Transverse colon (tissue), 4 donors: ENCODE data around the gene KLHL1.

Source experiments
- EP300 ChIP-seq: sonication (generic); formaldehyde crosslinking; IDR thresholded peaks from one replicate; pipeline ENCODE4 v1.6.1; 2017; ENCODE audit warnings: antibody characterized with exemption, low read depth
- POLR2A ChIP-seq: fragments of 450-650 bp; IDR thresholded peaks from one replicate; pipeline ENCODE4 v1.6.1; 2016; ENCODE audit warnings: antibody characterized with exemption, mild to moderate bottlenecking, moderate library complexity
- POLR2AphosphoS5 ChIP-seq, 3 donors: sonication (generic); formaldehyde crosslinking; IDR thresholded peaks; one replicate each; pipeline ENCODE4 v1.6.1; 2016; ENCODE audit warnings: antibody characterized with exemption in 3 of 3
- TF ChIP-seq, protein P1 (sequence below), 5 experiments: fragments of 200-600 bp in 3 of 5; fragments of 450-650 bp in 2 of 5; sonication (generic) in 3 of 5; IDR thresholded peaks; 1 replicate in 2 of 5; 2 replicates in 3 of 5; pipeline ENCODE4 v1.5.1; 2016 to 2017; ENCODE audit warnings: antibody characterized with exemption in 5 of 5, inconsistent platforms in 3 of 5, mild to moderate bottlenecking in 2 of 5, moderate library complexity in 1 of 5

DNA sequence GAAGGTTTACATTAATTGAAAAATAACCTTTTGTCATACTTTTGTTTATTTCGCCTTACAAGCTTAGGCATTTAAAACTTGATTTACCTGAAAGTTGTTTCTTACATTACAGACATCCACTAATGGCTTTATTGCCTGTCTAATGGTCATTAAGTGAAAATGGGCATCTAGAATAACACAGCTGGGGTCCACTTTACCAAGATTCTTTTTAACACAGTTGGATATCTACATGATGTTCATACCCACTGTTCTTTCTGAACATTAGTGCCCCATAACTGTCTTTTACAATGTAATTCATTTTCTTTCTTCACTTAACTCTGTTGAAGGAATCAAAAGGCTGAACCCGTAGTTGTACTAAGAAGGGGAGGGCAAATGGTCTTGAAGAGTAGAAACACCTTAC, 19.8 kb upstream of the KLHL1 start:
- TF ChIP-seq, protein P1, sequence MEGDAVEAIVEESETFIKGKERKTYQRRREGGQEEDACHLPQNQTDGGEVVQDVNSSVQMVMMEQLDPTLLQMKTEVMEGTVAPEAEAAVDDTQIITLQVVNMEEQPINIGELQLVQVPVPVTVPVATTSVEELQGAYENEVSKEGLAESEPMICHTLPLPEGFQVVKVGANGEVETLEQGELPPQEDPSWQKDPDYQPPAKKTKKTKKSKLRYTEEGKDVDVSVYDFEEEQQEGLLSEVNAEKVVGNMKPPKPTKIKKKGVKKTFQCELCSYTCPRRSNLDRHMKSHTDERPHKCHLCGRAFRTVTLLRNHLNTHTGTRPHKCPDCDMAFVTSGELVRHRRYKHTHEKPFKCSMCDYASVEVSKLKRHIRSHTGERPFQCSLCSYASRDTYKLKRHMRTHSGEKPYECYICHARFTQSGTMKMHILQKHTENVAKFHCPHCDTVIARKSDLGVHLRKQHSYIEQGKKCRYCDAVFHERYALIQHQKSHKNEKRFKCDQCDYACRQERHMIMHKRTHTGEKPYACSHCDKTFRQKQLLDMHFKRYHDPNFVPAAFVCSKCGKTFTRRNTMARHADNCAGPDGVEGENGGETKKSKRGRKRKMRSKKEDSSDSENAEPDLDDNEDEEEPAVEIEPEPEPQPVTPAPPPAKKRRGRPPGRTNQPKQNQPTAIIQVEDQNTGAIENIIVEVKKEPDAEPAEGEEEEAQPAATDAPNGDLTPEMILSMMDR (IDR thresholded peaks at IDR 0.05) = no peak
- no peak for TF ChIP-seq POLR2A
- TF ChIP-seq POLR2AphosphoS5 (IDR thresholded peaks at IDR 0.05) = no peak
- TF ChIP-seq EP300 = no peak
